PFSK-1 (cell line): ENCODE results near the gene SUFU.

Source experiments
- FOXP2 ChIP-seq: optimal IDR thresholded peaks from 2 replicates; pipeline ENCODE3; 2011; ENCODE audit warnings: borderline replicate concordance, control low read depth, inconsistent platforms; ENCODE audit not compliant: insufficient read depth; ENCODE audit errors: extremely low read length, extremely low read depth
- POLR2AphosphoS5 ChIP-seq: IDR thresholded peaks from 2 replicates; pipeline ENCODE4 v1.6.1; 2012; ENCODE audit warnings: low read depth, mild to moderate bottlenecking, control low read depth, low read length, moderate library complexity
- SIN3A ChIP-seq: IDR thresholded peaks from 2 replicates; pipeline ENCODE4 v1.6.1; 2012; ENCODE audit warnings: mild to moderate bottlenecking, low read length, moderate library complexity, borderline replicate concordance; ENCODE audit not compliant: insufficient read depth
- TF ChIP-seq, protein P1 (sequence below), 2 experiments: IDR thresholded peaks; 2 replicates each; pipeline versions ENCODE4 v1.6.1 to v1.8.0; 2011 to 2012; ENCODE audit warnings: low read depth in 2 of 2, low read length in 2 of 2, control low read depth in 1 of 2, inconsistent platforms in 1 of 2, mild to moderate bottlenecking in 1 of 2, moderate library complexity in 1 of 2; ENCODE audit not compliant: insufficient read depth in 1 of 2

- TF ChIP-seq, protein P1, sequence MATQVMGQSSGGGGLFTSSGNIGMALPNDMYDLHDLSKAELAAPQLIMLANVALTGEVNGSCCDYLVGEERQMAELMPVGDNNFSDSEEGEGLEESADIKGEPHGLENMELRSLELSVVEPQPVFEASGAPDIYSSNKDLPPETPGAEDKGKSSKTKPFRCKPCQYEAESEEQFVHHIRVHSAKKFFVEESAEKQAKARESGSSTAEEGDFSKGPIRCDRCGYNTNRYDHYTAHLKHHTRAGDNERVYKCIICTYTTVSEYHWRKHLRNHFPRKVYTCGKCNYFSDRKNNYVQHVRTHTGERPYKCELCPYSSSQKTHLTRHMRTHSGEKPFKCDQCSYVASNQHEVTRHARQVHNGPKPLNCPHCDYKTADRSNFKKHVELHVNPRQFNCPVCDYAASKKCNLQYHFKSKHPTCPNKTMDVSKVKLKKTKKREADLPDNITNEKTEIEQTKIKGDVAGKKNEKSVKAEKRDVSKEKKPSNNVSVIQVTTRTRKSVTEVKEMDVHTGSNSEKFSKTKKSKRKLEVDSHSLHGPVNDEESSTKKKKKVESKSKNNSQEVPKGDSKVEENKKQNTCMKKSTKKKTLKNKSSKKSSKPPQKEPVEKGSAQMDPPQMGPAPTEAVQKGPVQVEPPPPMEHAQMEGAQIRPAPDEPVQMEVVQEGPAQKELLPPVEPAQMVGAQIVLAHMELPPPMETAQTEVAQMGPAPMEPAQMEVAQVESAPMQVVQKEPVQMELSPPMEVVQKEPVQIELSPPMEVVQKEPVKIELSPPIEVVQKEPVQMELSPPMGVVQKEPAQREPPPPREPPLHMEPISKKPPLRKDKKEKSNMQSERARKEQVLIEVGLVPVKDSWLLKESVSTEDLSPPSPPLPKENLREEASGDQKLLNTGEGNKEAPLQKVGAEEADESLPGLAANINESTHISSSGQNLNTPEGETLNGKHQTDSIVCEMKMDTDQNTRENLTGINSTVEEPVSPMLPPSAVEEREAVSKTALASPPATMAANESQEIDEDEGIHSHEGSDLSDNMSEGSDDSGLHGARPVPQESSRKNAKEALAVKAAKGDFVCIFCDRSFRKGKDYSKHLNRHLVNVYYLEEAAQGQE (IDR thresholded peaks at IDR 0.05; ENCODE audit: insufficient read depth in 1 of 2, low read depth in 2 of 2, low read length in 2 of 2) = no peak
- TF ChIP-seq POLR2AphosphoS5 = no peak
- TF ChIP-seq SIN3A = no peak
- TF ChIP-seq FOXP2 = no peak
Measured at GRCh38 chr10:102678068-102678400, 174.3 kb downstream of the SUFU start.
